ENCODE data around the gene GNB1L. TPM values are rescaled to one million over a fixed set of nuclear protein-coding genes. Genes with fewer than 3 reads are reported as not detected.

Gene GNB1L
- total RNA-seq, 1 donor from 2014 or later: 11.5 TPM

DNA sequence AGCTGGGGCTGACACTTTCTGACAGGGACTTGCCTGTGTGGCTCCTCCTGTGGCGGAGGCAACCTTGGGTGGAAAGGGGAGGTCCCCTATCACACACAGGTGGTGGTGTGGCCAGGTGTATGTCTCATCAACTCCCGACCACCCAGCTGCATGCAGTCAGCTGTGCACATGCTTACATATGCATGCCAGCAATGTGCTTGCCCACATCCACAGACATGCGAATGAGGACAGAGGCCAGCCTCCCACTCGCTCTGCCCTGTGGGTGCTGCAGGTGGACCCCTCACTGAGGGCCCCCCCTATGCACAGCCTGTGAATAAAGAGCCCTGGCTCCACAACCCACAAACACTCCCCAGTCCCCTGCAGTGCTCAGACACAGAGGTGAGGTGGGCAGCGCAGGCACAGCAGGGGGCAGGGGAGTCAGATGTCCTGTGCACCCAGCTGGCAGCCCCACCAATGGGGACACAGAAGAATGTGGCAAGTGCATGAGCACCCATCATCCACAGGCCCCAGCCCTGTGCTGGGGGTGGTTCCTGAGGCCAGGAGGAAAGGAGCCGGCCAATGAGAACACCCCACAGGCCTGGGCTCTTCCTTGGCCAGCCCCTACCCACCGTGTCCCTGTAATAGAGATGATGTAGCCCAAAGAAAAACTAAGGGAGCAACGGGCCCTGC is 9.5 kb downstream of the GNB1L start:
- no peak for DNase-seq (ENCODE audit: low read depth)
- TF ChIP-seq CTCF (conservative IDR thresholded peaks at IDR 0.05; ENCODE audit: low read depth, low read length): no peak
- H3K4me3 ChIP-seq (ENCODE audit: low read depth, low read length): no peak overlapping the region

GRCh38 chr22:19844377-19845053 is 10.2 kb downstream of the GNB1L start:
- H3K4me3 ChIP-seq (ENCODE audit: low read depth, low read length): no peak overlapping the region
- TF ChIP-seq CTCF (conservative IDR thresholded peaks at IDR 0.05; ENCODE audit: low read depth, low read length): no peak
- no peak for DNase-seq (ENCODE audit: low read depth)

GRCh38 chr22:19843857-19844376 is 10.8 kb downstream of the GNB1L start:
- no peak overlapping the region for H3K4me3 ChIP-seq (ENCODE audit: low read depth, low read length)
- no peak for TF ChIP-seq CTCF (conservative IDR thresholded peaks at IDR 0.05; ENCODE audit: low read depth, low read length)
- DNase-seq (ENCODE audit: low read depth): no peak

DNA sequence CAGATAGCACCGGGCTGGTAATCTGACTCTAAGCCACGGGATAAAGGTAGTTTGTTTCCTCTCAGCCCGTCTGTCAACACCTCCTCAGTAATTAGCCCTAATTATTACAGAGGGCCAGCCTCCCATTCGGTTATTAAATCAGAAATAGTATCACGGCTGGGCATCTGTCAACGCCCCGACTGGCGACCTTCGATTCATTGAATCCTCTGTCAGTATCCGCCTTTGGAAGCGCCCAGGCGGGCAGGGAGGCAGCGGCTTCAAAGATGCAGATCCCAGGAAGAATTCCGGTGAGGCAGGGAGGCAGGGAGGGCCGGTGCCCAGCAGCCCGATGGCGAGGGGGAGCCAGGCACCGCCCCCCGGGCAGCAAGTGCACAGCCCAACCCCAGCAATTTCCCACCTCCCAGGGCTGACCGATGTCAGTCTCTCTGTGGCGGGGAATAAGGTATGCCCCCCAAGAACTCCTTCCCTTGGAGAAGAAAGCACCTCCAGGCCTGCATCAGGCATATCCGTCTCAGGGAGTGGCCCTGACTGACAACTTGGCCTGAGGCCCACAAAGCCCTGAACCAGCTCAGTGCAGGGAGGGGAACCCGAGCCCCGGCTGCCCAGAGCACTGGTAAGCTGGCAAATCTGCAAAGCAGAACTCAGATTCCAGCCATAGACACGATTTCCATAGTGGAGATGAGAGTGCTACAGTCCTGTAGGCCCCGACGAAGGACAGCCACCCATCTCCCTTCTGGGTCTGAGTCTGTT is 11.4 kb downstream of the GNB1L start:
- no peak for DNase-seq (ENCODE audit: low read depth)
- no peak overlapping the region for H3K4me3 ChIP-seq (ENCODE audit: low read depth, low read length)
- no peak for TF ChIP-seq CTCF (conservative IDR thresholded peaks at IDR 0.05; ENCODE audit: low read depth, low read length)

DNA sequence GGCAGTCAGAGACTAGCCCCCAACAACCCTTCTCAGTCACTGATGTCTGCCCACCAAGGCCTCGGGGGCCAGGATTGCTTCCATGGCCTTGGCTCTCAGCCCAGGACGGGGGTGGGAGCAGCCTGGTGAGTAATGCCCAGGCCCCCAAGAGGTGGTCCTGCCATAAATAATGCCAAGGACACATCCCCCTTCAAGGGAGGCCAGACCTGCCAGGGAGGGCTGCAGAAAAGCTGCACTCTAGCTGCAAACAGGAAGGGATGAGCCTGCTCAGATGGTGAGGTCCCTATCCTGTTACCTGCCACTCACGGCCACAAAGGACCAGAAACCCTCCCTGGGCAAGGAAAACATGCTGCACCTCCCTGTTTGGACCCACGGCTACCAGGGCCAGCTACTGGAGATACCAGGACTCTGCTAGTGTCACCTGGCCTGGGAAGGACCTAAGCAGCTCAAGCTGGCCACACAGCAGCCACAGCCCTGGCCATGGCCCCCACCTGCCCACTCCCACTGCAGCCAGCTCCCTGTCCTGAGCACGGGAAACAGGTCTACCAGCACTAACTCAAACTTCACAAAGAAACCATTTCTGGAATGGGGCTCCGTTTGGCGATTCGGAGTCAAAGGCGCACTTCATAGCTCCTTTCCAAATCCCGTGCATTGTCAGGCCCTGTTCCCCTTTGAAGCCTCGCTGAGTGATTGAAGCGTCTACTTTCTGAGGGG is 12.1 kb downstream of the GNB1L start:
- DNase-seq (ENCODE audit: low read depth): no peak
- TF ChIP-seq CTCF (conservative IDR thresholded peaks at IDR 0.05; ENCODE audit: low read depth, low read length): no peak
- H3K4me3 ChIP-seq (ENCODE audit: low read depth, low read length): no peak overlapping the region

GRCh38 chr22:19841641-19842392 is 12.9 kb downstream of the GNB1L start:
- no peak for TF ChIP-seq CTCF (conservative IDR thresholded peaks at IDR 0.05; ENCODE audit: low read depth, low read length)
- H3K4me3 ChIP-seq (ENCODE audit: low read depth, low read length): no peak overlapping the region
- DNase-seq (ENCODE audit: low read depth): no peak
